Measurements from ENCODE around the gene PET100. TPM values are rescaled to one million over a fixed set of nuclear protein-coding genes. Genes with fewer than 3 reads are reported as not detected.
A peak's percentile ranks its signal among the peaks of the same experiment; 100 is the strongest.

The PET100 gene
- total RNA-seq, 1 donor from 2014 or later: 10.3 TPM

DNA sequence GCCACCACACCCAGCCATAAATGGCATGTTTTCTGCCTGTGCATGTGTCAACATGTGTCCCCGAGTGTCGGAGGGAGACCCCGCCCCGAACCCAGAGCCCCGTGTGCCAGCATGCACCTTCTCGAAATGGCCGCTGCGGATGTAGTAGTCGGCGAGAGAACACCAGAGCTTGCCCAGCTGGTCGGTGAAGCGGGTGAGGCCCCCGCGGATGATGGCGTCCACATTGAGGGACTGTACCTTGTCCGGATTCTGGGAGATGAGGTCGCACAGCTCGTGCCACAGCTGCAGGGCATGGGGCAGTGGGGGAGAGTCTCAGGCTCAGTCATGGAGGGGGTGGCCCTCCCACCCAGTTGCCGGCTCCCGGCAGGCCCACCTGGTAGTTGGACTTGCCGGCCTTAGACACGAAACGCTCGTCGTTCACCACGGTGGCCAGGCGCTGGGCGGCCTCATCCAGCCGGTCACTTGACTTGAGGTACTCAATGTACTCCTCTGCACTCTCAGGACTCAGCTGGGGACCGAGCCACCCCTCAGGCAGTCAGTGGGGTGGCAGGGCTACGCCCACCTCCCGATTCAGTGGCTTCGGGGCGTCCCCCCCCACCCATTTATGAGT is 3.7 kb upstream of the PET100 start:
- Histone ChIP-seq H3K27me3 (ENCODE audit: control insufficient read depth, insufficient read depth, low read length) (no peaks in the 10 kb centered on the region), H3K36me3 (ENCODE audit: control insufficient read depth, insufficient read depth, low read length) (peaks cover 37% of the 10 kb centered on the region), H3K4me3 (ENCODE audit: low read depth, low read length) (no peak overlapping the region)
- DNase-seq (ENCODE audit: low read depth) (no peak), FAIRE-seq (no peak)
- no peak for TF ChIP-seq CTCF (IDR thresholded peaks at IDR 0.05; ENCODE audit: insufficient read depth, low read length, severe bottlenecking)

DNA sequence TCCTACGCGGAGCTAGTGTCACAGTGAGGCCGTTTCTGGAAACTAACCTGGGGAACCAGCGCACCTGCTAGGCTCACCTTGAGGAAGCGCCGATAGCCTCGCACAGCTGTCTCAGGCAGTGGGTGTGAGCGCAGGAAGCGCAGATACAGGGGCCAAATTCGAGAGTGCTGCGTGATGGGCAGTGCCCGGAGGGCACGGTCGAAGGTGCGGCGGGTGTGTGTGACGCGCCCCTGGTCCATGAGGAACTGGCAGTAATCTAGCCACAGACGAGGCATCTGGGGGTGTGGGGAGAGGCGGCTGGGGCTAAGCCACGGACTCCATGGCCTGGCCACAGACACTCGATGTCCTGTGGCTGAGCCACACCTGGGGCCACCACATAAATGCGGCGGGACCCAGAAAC is 2.4 kb upstream of the PET100 start:
- H3K27me3 ChIP-seq (ENCODE audit: control insufficient read depth, insufficient read depth, low read length): no peaks in the 10 kb centered on the region
- peaks cover 28% of the 10 kb centered on the region for H3K36me3 ChIP-seq (ENCODE audit: control insufficient read depth, insufficient read depth, low read length)
- FAIRE-seq (no peak), DNase-seq (ENCODE audit: low read depth) (no peak)
- TF ChIP-seq CTCF (IDR thresholded peaks at IDR 0.05; ENCODE audit: insufficient read depth, low read length, severe bottlenecking): no peak
- H3K4me3 ChIP-seq (ENCODE audit: low read depth, low read length): no peak overlapping the region

DNA sequence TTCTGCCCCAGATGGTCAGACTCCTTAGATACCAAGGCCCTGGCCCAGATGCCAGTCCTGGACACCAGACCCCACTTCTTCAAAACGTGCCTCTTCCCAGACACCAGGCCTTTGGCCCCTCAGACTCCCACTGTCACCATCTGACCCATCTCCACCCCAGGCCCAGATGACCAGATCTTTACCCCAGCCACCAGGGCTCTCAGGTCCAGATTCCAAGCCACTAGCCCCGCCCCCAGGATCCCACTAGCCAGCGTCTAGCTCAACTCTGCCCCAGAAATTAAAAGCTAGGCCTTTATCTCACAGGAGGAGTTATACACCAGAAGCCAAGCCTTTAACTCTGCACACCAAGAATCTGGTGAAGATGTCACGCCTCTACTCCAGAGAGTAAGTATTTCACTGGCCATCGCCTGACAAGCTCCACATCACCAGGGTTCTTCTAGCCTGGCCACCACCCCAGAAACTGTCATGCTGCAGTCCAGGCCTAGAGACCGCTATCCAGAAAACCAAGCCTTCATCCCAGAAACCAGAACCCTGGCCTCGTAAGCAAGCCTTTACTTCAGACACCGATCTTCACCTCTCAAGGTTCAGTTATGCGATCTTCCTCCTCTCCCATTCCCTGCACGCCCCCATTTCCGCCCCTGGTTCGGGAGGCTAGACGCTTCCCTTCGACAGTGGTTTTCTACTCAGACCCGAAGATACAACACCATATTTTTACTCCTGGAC is 843 bp upstream of the PET100 start:
- no peaks in the 10 kb centered on the region for H3K27me3 ChIP-seq (ENCODE audit: control insufficient read depth, insufficient read depth, low read length)
- DNase-seq (ENCODE audit: low read depth): no peak
- TF ChIP-seq CTCF (IDR thresholded peaks at IDR 0.05; ENCODE audit: insufficient read depth, low read length, severe bottlenecking): no peak
- H3K4me3 ChIP-seq (ENCODE audit: low read depth, low read length): peak overlapping the region; percentile 69
- FAIRE-seq: no peak
- H3K36me3 ChIP-seq (ENCODE audit: control insufficient read depth, insufficient read depth, low read length): peaks cover 17% of the 10 kb centered on the region

GRCh38 chr19:7631577-7631976 is 2.0 kb downstream of the PET100 start:
- DNase-seq (ENCODE audit: low read depth) (no peak), FAIRE-seq (no peak)
- TF ChIP-seq CTCF (IDR thresholded peaks at IDR 0.05; ENCODE audit: insufficient read depth, low read length, severe bottlenecking): no peak
- H3K27me3 ChIP-seq (ENCODE audit: control insufficient read depth, insufficient read depth, low read length): no peaks in the 10 kb centered on the region
- no peak overlapping the region for H3K4me3 ChIP-seq (ENCODE audit: low read depth, low read length)
- peaks cover 2% of the 10 kb centered on the region for H3K36me3 ChIP-seq (ENCODE audit: control insufficient read depth, insufficient read depth, low read length)

- Histone ChIP-seq H3K27me3 (ENCODE audit: control insufficient read depth, insufficient read depth, low read length) (no peaks in the 10 kb centered on the region), H3K4me3 (ENCODE audit: low read depth, low read length) (no peak overlapping the region), H3K36me3 (ENCODE audit: control insufficient read depth, insufficient read depth, low read length) (no peaks in the 10 kb centered on the region)
- DNase-seq (ENCODE audit: low read depth): no peak
- TF ChIP-seq CTCF (IDR thresholded peaks at IDR 0.05; ENCODE audit: insufficient read depth, low read length, severe bottlenecking): no peak
- no peak for FAIRE-seq
These were observed 3.0 kb downstream of the PET100 start for GRCh38 chr19:7632340-7633203.
